GM12892 (cell line): ENCODE measurements around the gene PPP2R3B.

Experiments
- POLR2A ChIP-seq: IDR thresholded peaks from 2 replicates; pipeline ENCODE4 v1.6.1; 2011; ENCODE audit warnings: low read depth, low read length, control low read depth
- POLR2AphosphoS5 ChIP-seq: IDR thresholded peaks from 2 replicates; pipeline ENCODE4 v1.6.1; 2011; ENCODE audit warnings: low read depth, low read length, control low read depth
- TAF1 ChIP-seq: IDR thresholded peaks from 2 replicates; pipeline ENCODE4 v1.6.1; 2011; ENCODE audit warnings: low read depth, mild to moderate bottlenecking, control low read depth, low read length, borderline replicate concordance

DNA sequence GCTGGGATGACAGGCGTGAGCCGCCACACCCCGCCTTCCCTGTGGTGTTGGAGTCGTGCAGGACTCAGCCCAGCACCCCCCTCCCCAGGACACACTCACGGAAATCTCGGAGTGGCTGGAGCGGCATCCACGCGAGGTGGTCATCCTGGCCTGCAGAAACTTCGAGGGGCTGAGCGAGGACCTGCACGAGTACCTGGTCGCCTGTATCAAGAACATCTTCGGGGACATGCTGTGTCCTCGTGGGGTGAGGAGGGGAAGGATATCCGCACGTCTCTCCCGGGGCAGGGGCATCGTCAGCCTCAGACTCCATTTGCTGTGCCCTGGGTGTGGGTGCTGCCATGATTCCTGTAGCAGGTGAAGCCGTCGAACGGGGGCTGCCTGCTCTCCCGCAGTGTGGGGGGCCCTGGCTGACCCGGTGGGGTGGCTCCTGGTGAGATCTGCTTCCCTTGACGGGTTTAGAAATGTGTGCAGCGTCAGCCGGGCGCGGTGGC, 95.3 kb downstream of the PPP2R3B start:
- no peak for TF ChIP-seq POLR2AphosphoS5
- TF ChIP-seq TAF1 = no peak
- no peak for TF ChIP-seq POLR2A
